Right ventricle myocardium inferior (tissue), 1 donor: ENCODE results near the gene RNU1-3. TPM values are rescaled to one million over a fixed set of nuclear protein-coding genes. Genes with fewer than 3 reads are reported as not detected.
"Not testable (repeated sequence)": the region's sequence is repeated elsewhere in the genome, so short reads cannot be mapped to it uniquely, and the experiment has no call there.

Source experiments
- ATAC-seq: fragments of 200-7000 bp; cut with Tn5 transposase; one replicate; pipeline ENCODE4 v1.9.1; 2020; ENCODE audit warnings: mild to moderate bottlenecking, moderate library complexity
- DNase-seq: peaks from one replicate; pipeline ENCODE4 v3.0.0; 2021; ENCODE audit errors: missing footprints
- intact Hi-C: fragments of 100-400 bp; cut with DNase I; formaldehyde crosslinking; loops from one replicate; pipeline ENCODE4 v1.11.0; 2022
- long read RNA-seq: library from polyadenylated mRNA; unstranded; transcript quantifications from one replicate; pipeline ENCODE4 v2.0.0, GENCODE V29; 2021
- total RNA-seq: library from RNA; stranded (reverse); fragmentation: NEBNext Ultra II Directional; extraction: Animal tissue kit (Norgen Biotek cat#: 25700); gene quantifications from one replicate; pipeline ENCODE4 v1.2.1, GENCODE V29; 2021
- donor health status: DM: no; HTN: yes; CAD: no; lungs with severe emphysema.

Gene RNU1-3
- total RNA-seq = 4,572 TPM
- long read RNA-seq = 0 reads

DNA sequence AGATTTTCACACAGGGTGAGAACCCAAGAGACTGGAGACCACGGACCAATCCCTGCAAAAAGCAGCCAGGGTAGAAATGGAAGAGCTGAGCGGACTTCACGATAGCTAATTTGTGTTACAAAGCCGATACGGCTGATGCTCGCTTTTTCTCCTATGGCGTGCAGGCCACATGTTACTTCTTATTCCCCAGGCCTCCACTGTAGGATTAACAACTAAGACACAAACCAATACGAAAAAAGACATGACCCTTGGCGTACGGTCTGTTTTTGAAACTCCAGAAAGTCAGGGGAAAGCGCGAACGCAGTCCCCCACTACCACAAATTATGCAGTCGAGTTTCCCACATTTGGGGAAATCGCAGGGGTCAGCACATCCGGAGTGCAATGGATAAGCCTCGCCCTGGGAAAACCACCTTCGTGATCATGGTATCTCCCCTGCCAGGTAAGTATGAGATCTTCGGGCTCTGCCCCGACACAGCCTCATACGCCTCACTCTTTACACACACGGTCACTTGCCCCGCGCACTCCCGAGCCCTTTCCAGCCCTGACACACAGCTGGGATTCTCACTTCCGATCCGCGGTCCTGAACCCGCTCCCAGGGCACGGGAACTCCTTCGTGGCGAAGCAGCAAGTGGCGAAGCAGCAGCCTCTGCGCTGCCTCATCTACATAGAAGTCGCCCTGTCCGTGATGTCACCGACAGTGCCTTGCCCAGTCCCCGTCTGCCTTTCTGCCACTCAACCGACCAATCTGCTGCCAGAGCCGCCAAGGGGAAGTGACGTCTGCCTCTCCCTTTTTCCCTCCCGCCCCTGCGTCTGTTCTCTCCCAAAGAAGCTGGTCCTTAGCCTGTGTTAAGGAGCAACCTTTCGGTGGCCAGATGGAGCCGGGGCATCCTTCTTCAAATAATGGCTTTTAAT is at the start of gene RNU1-3:
Gene RNU1-3 (minus strand): TSS at position 447 of the 912 bp plus-strand sequence.
- intact Hi-C loops, DNase-seq: not testable (repeated sequence)
- ATAC-seq = peak; percentile 98

DNA sequence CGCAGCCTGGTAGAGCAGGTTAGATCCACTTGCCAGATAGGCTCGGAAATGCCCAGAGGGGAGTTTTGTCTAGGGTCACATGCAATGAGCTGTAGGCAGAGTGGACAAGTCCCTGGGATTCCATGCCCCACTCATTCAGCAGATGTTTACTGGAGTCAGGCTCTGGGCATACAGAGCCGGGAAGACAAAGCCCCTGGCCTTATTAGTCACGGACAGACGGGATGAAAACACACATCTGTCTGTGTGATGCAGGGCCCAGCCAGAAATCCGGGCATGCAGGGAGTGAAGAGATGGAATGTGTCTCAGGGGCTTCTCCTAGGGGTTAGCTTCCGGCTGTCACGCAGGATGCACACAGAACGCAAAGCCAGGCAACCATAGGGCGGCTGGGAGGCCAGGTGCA is 46.7 kb upstream of the RNU1-3 start:
- intact Hi-C loops, DNase-seq, ATAC-seq: not testable (repeated sequence)

- intact Hi-C loops, ATAC-seq, DNase-seq: not testable (repeated sequence)
These were observed 46.2 kb upstream of the RNU1-3 start for GRCh38 chr1:16712984-16713383.

- ATAC-seq, DNase-seq, intact Hi-C loops: not testable (repeated sequence)
These were observed 45.8 kb upstream of the RNU1-3 start for GRCh38 chr1:16712582-16712981.

DNA sequence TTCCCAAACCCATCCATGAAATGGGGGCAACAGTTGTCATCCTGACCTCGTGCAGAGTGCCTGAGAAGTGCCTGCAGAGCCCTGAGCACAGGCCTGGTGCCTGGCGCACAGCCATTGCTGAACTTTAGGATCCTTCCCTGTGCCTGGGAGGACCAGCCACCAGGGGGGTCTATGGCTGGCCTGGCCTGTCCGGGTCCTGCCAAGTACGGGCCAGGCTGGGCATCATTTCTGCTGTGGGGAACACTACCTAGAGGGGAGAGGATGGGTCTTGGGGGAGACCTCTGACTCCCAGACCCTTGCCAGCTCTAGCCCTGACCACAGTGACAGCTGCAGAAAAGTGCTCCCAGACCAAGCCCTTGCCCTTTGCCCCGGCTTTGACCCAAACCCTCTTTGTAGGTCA is 45.4 kb upstream of the RNU1-3 start:
- intact Hi-C loops, DNase-seq, ATAC-seq: not testable (repeated sequence)

- ATAC-seq, intact Hi-C loops, DNase-seq: not testable (repeated sequence)
These were observed 43.9 kb upstream of the RNU1-3 start for GRCh38 chr1:16710618-16711017.

GRCh38 chr1:16709659-16710087 is 42.9 kb upstream of the RNU1-3 start:
- DNase-seq = not testable (repeated sequence)
- ATAC-seq = peak; percentile 70

GRCh38 chr1:16708704-16709103 is 42.0 kb upstream of the RNU1-3 start:
- ATAC-seq, DNase-seq, intact Hi-C loops: not testable (repeated sequence)

More at GRCh38 chr1:16709659-16710087, 42.9 kb upstream of the RNU1-3 start:
- intact Hi-C loops = not testable (repeated sequence)

GRCh38 chr1:16707130-16708093 is 40.7 kb upstream of the RNU1-3 start:
- intact Hi-C loops, ATAC-seq, DNase-seq: not testable (repeated sequence)

- intact Hi-C loops, DNase-seq, ATAC-seq: not testable (repeated sequence)
These were observed 39.6 kb upstream of the RNU1-3 start for GRCh38 chr1:16706302-16706701.

GRCh38 chr1:16704502-16705100 is 37.9 kb upstream of the RNU1-3 start:
- DNase-seq, ATAC-seq, intact Hi-C loops: not testable (repeated sequence)

- DNase-seq, ATAC-seq, intact Hi-C loops: not testable (repeated sequence)
These were observed 37.3 kb upstream of the RNU1-3 start for GRCh38 chr1:16704076-16704475.

DNA sequence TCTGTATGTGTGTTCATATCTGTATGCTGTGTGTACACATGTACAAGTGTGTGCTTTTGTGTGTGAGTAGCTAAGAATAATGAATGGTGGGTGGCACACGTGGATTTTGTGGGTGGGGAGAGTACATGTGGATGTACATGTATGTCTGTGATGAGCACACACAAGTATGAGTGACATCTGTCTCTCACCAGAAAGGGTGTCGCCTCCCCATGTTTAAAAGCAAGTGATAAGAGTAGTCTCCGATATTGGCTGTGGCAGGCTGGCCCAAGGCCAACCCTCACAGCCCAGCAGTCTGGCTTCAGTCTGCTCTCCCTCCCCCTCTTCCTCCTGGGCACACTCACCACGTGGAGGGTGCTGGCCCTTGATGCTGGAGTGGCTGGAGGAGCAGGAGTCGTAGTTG is 36.9 kb upstream of the RNU1-3 start:
- peak; percentile 36 for ATAC-seq
- intact Hi-C loops, DNase-seq: not testable (repeated sequence)

DNA sequence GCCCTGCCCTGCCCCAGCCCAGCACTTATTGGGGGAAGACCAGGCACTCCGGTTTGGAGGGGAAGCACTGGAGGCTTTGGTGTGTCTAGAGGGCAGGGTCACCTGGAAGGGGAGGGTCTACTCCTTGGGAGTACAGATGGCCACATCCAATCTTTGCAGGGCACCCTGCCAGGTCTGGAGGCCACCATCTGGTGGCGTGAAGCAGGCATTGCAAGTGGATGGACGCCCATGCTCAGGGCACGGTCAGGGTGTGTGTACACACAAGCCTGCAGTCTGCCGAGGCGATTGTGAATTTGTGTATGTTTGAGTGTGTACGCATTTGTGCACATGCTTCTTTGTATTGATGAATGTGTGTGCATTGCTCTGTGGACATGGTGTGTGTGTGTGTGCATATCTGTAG is 36.4 kb upstream of the RNU1-3 start:
- intact Hi-C loops, DNase-seq: not testable (repeated sequence)
- peak; percentile 63 for ATAC-seq

- ATAC-seq, DNase-seq, intact Hi-C loops: not testable (repeated sequence)
These were observed 35.5 kb upstream of the RNU1-3 start for GRCh38 chr1:16702280-16702679.

DNA sequence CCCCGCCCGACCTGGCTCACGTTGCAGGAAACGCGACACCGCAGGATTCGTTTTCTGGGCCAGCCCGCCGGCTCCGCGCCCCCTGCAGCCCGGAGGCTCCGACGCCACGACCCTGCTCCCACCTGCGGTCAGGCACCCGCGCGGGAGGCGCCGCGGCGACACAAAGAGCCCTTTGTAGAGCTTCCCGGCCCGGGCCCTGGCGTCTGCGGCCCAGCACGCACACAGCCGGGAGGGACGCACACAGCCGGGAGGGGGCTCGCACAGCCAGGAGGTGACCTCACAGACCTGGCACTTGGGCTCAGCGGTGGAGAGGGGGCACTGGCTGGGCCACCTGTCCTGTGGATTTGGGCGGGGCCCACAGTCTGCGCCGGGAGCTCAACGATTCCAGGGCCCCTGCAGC is 34.4 kb upstream of the RNU1-3 start:
- DNase-seq, intact Hi-C loops, ATAC-seq: not testable (repeated sequence)

GRCh38 chr1:16700138-16700895 is 33.6 kb upstream of the RNU1-3 start:
- intact Hi-C loops, DNase-seq, ATAC-seq: not testable (repeated sequence)
